Nephron (organoid): Measurements from ENCODE around the gene PITPNM2.

ENCODE experiments used
- H3K27ac Mint-ChIP-seq, 3 experiments: 2 replicates each; pipeline ENCODE4 v1.8.0; 2020; ENCODE audit warnings: mixed read lengths in 3 of 3, mild to moderate bottlenecking in 2 of 3, moderate library complexity in 1 of 3
- H3K27me3 Mint-ChIP-seq: 2 replicates; pipeline ENCODE4 v1.8.0; 2021; ENCODE audit warnings: low read depth, mild to moderate bottlenecking, moderate library complexity, mixed read lengths
- H3K36me3 Mint-ChIP-seq: 2 replicates; pipeline ENCODE4 v1.8.0; 2020; ENCODE audit warnings: low read depth, mixed read lengths
- H3K4me1 Mint-ChIP-seq: 2 replicates; pipeline ENCODE4 v1.8.0; 2020; ENCODE audit warnings: mixed read lengths
- H3K4me3 Mint-ChIP-seq, 3 experiments: 2 replicates each; pipeline ENCODE4 v1.8.0; 2020; ENCODE audit warnings: mild to moderate bottlenecking in 3 of 3, mixed read lengths in 3 of 3, moderate library complexity in 2 of 3
- H3K9me3 Mint-ChIP-seq: 2 replicates; pipeline ENCODE4 v1.8.0; 2020; ENCODE audit warnings: mixed read lengths
- CTCF ChIP-seq, 3 experiments: fragments of 200-600 bp; sonication (generic); IDR thresholded peaks; one replicate each; pipeline ENCODE4 v1.5.0; 2021; ENCODE audit warnings: antibody characterized with exemption in 3 of 3; ENCODE audit not compliant: unreplicated experiment in 3 of 3

PITPNM2 gene

GRCh38 chr12:123102781-123103503, 47.9 kb downstream of the PITPNM2 start:
- Mint-ChIP-seq H3K36me3 (peaks cover 4% of the 10 kb centered on the region), H3K4me3 (no peak overlapping the region), H3K9me3 (no peaks in the 10 kb centered on the region), H3K27me3 (peaks cover 10% of the 10 kb centered on the region), H3K27ac (no peak overlapping the region), H3K4me1 (peaks cover 23% of the 10 kb centered on the region)
- TF ChIP-seq CTCF (IDR thresholded peaks at IDR 0.05; ENCODE audit: unreplicated experiment in 3 of 3) = no peak

- Mint-ChIP-seq H3K4me3 (no peak overlapping the region), H3K36me3 (peaks cover 4% of the 10 kb centered on the region), H3K27ac (no peak overlapping the region), H3K9me3 (no peaks in the 10 kb centered on the region), H3K4me1 (peaks cover 29% of the 10 kb centered on the region), H3K27me3 (peaks cover 9% of the 10 kb centered on the region)
- no peak for TF ChIP-seq CTCF (IDR thresholded peaks at IDR 0.05; ENCODE audit: unreplicated experiment in 3 of 3)
Observed at GRCh38 chr12:123102366-123102765, 48.5 kb downstream of the PITPNM2 start.

- H3K4me3 Mint-ChIP-seq = no peak overlapping the region
- peaks cover 34% of the 10 kb centered on the region for H3K4me1 Mint-ChIP-seq
- no peak overlapping the region for H3K27ac Mint-ChIP-seq
- H3K9me3 Mint-ChIP-seq = no peaks in the 10 kb centered on the region
- peaks cover 4% of the 10 kb centered on the region for H3K36me3 Mint-ChIP-seq
- no peak for TF ChIP-seq CTCF (IDR thresholded peaks at IDR 0.05; ENCODE audit: unreplicated experiment in 3 of 3)
- H3K27me3 Mint-ChIP-seq = peaks cover 9% of the 10 kb centered on the region
Observed at GRCh38 chr12:123101526-123101925, 49.4 kb downstream of the PITPNM2 start.
